ENCODE data around the gene GGT5. TPM values are rescaled to one million over a fixed set of nuclear protein-coding genes. Genes with fewer than 3 reads are reported as not detected.
"Not testable (repeated sequence)": the region's sequence is repeated elsewhere in the genome, so short reads cannot be mapped to it uniquely, and the experiment has no call there.

The GGT5 gene
- total and polyA plus RNA-seq, 4 experiments from 2014 or later = not detected

GRCh38 chr22:24273031-24273430 lies 28.1 kb upstream of the GGT5 start:
- H3K27ac Mint-ChIP-seq = peak overlapping the region in 1 of 7 donors; percentile 54
- POLR2A ChIA-PET (ENCODE audit: partially characterized antibody) = interaction anchor here (1.4 kb wide), 1 partner anchor 117 kb away, joined by 3 read pairs; no protein-coding TSS in a partner anchor
- intact Hi-C loops (cut with micrococcal nuclease); H3K9me3 ChIP-seq (ENCODE audit: control insufficient read depth in 1 of 2, low read length in 2 of 2); H3K4me3 Mint-ChIP-seq; DNase-seq; H3K36me3 Mint-ChIP-seq; H3K4me3 ChIP-seq (ENCODE audit: low read length in 2 of 2); H3K27me3 Mint-ChIP-seq; H3K27me3 ChIP-seq (ENCODE audit: insufficient read depth, low read length); H3K36me3 ChIP-seq (ENCODE audit: insufficient read depth, low read length); CTCF ChIA-PET (ENCODE audit: partially characterized antibody); H3K27ac ChIP-seq (ENCODE audit: low read depth, low read length); H3K9me3 Mint-ChIP-seq: not testable (repeated sequence)
- peaks cover 18 to 48% (median 28%) of the 10 kb centered on the region in 4 donors for H3K4me1 Mint-ChIP-seq
- peaks cover 25% of the 10 kb centered on the region for H3K4me1 ChIP-seq (ENCODE audit: insufficient read depth, low read length)

DNA sequence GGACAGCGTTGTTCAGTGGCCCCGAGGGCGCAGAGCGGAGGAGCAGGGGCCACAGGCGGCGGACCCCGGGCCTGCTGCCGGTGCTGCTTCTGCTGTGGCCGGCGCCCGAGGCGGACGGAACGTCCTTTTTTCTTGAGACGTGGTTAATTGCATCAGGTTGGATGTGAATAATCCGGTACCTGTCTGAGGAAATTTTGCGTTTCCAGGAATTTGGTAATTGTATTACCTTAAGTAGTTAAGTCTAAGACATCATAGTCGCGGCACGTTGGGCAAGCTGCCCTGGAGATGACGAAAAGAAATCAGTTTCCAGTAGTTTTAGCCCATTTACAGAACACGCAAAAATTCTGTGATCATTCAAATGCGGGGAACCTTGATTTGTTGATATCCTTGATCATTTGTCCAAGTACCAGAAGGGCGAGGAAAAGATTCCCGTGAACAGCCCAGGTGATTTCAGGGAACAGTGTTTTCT lies 26.5 kb upstream of the GGT5 start:
- DNase-seq = no peak
- POLR2A ChIA-PET (ENCODE audit: partially characterized antibody) = interaction anchor here (0.6 to 2.0 kb wide), 5 partner anchors 15 to 261 kb away, joined by 3 to 11 read pairs (median 3); partner anchors contain the start of gene ADORA2A
- intact Hi-C loops (cut with micrococcal nuclease) = no loop called here
- Mint-ChIP-seq H3K36me3 (peaks cover 0 to 3% of the 10 kb centered on the region in 2 donors), H3K4me1 (peaks cover 13 to 39% (median 22%) of the 10 kb centered on the region in 4 donors), H3K4me3 (peak overlapping the region; percentile 76 to 91 (median 88)), H3K27me3 (no peaks in the 10 kb centered on the region), H3K9me3 (no peaks in the 10 kb centered on the region), H3K27ac (peak overlapping the region in 6 of 7 donors; percentile 46 to 79 (median 66))
- Histone ChIP-seq H3K27me3 (ENCODE audit: insufficient read depth, low read length) (no peaks in the 10 kb centered on the region), H3K36me3 (ENCODE audit: insufficient read depth, low read length) (no peaks in the 10 kb centered on the region), H3K27ac (ENCODE audit: low read depth, low read length) (peak overlapping the region; percentile 86), H3K9me3 (ENCODE audit: control insufficient read depth in 1 of 2, low read length in 2 of 2) (no peaks in the 10 kb centered on the region), H3K4me3 (ENCODE audit: low read length in 2 of 2) (peak overlapping the region; percentile 52 to 87), H3K4me1 (ENCODE audit: insufficient read depth, low read length) (peaks cover 25% of the 10 kb centered on the region)
- CTCF ChIA-PET (ENCODE audit: partially characterized antibody) = interaction anchor here (0.6 to 1.4 kb wide), 2 partner anchors 29 to 97 kb away, joined by 3 to 4 read pairs; no protein-coding TSS in a partner anchor

DNA sequence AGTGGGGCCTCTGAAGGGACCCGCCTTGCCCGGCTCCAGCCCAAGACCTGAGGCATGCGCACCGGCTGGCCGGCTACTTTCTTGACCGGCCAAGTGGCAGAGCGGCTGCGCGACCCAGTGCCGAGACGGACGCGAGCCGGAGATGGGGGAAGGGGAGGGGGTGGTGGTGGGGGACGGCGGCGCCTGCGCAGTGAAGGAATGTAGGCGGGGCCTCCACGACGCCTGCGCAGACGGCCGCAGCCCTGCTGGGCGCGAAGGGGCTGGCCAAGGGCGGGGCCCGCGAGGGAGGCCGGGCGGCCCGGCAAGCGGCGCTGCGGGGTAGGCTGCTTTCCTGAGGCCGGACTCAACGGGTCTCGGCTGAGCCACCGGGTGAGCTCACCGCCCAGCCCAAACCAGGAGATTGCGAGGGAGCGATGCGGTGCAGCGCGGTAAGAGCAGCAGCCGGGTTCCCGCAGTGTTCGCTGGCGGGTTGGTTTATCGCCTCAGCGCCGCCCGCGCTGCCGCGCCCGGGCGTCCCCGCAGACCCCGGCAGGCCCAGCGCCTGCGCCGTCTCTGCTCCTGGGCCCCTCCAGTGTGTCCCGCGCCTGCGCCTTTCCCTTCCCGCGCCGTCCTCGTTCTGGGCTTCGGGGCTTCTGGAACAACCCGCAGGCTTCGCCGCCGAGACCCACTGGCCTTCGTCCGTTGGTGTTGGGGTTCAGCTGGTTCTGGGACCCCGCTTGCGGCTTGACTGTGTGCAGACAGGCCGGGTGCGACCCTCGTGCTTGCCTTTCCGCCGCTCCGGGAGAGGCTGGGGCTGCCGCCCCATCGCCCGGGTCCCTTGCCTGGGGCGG lies 25.9 kb upstream of the GGT5 start, which contains the start of gene SPECC1L:
SPECC1L (plus strand) TSS at position 276 of the 830 bp plus-strand sequence. CDS start 31,401 bp downstream, outside the sequence.
- Mint-ChIP-seq H3K9me3 (no peaks in the 10 kb centered on the region), H3K4me1 (peaks cover 13 to 39% (median 22%) of the 10 kb centered on the region in 4 donors), H3K36me3 (peaks cover 0 to 3% of the 10 kb centered on the region in 2 donors), H3K27me3 (no peaks in the 10 kb centered on the region), H3K4me3 (peak within 1 kb of the TSS; percentile 87 to 98 (median 90)), H3K27ac (peak within 1 kb of the TSS; percentile 82 to 92 (median 90))
- H3K4me1 ChIP-seq (ENCODE audit: insufficient read depth, low read length) = peaks cover 25% of the 10 kb centered on the region
- peak within 1 kb of the TSS; percentile 52 to 87 for H3K4me3 ChIP-seq (ENCODE audit: low read length in 2 of 2)
- peak within 1 kb of the TSS; percentile 86 for H3K27ac ChIP-seq (ENCODE audit: low read depth, low read length)
- POLR2A ChIA-PET (ENCODE audit: partially characterized antibody) = interaction anchor here (0.6 to 2.0 kb wide), 5 partner anchors 19 to 357 kb away, joined by 3 to 11 read pairs (median 3); partner anchors contain the start of gene ADORA2A
- H3K9me3 ChIP-seq (ENCODE audit: control insufficient read depth in 1 of 2, low read length in 2 of 2) = no peaks in the 10 kb centered on the region
- CTCF ChIA-PET (ENCODE audit: partially characterized antibody) = interaction anchor here (1.4 kb wide), 1 partner anchor 28 kb away, joined by 4 read pairs; no protein-coding TSS in a partner anchor
- DNase-seq = peak; percentile 89 to 92 (median 90)
- H3K36me3 ChIP-seq (ENCODE audit: insufficient read depth, low read length) = no peaks in the 10 kb centered on the region
- no peaks in the 10 kb centered on the region for H3K27me3 ChIP-seq (ENCODE audit: insufficient read depth, low read length)
- intact Hi-C loops (cut with micrococcal nuclease) = no loop called here

DNA sequence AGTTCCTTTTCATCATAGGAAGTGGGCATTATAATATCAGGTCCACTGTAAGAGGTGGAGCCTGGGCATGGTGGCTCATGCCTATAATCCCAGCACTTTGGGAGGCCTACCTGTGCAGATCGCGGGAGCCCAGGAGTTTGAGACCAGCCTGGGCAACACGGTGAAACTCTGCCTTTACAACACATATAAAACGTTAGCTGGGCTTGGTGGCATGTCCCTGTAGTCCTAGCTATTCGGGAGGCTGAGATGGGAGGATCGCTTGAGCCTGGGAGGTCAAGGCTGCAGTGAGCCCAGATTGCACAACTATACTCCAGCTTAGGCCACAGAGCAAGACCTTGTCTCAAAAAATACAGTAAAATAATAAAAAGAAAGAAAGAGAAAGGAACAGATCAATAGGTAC lies 21.6 kb upstream of the GGT5 start:
- H3K4me1 ChIP-seq (ENCODE audit: insufficient read depth, low read length); H3K27ac ChIP-seq (ENCODE audit: low read depth, low read length); H3K9me3 ChIP-seq (ENCODE audit: control insufficient read depth in 1 of 2, low read length in 2 of 2); H3K27me3 Mint-ChIP-seq; DNase-seq; H3K36me3 Mint-ChIP-seq; intact Hi-C loops (cut with micrococcal nuclease); H3K36me3 ChIP-seq (ENCODE audit: insufficient read depth, low read length); H3K27me3 ChIP-seq (ENCODE audit: insufficient read depth, low read length); H3K9me3 Mint-ChIP-seq; H3K4me3 ChIP-seq (ENCODE audit: low read length in 2 of 2); H3K4me3 Mint-ChIP-seq; H3K4me1 Mint-ChIP-seq; POLR2A ChIA-PET (ENCODE audit: partially characterized antibody); CTCF ChIA-PET (ENCODE audit: partially characterized antibody): not testable (repeated sequence)
- peak overlapping the region in 1 of 7 donors; percentile 46 for H3K27ac Mint-ChIP-seq

DNA sequence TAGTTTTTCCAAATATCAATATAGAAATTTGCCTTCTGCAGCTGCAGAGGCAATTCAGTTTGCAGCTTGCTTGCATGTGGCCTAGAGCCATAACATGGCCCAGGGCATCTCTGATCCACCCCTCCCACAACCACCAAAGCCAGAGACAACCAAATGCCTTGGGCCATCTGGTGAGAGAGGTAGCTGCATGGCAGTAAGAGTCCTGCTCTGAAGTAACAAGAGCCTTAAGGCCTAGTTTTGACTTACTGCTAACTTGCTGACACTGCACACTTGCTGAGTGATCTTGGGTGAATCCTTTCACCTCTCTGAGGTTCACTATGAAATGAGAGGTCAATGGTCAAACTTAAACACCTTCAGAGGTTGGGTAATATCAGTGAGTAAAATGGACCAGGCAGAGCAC lies 20.9 kb upstream of the GGT5 start:
- H3K9me3 Mint-ChIP-seq = no peaks in the 10 kb centered on the region
- no peaks in the 10 kb centered on the region for H3K36me3 Mint-ChIP-seq
- intact Hi-C loops (cut with micrococcal nuclease) = no loop called here
- no peaks in the 10 kb centered on the region for H3K27me3 Mint-ChIP-seq
- DNase-seq = no peak
- H3K4me3 ChIP-seq (ENCODE audit: low read length in 2 of 2) = no peak overlapping the region
- no peak overlapping the region for H3K4me3 Mint-ChIP-seq
- no peaks in the 10 kb centered on the region for H3K27me3 ChIP-seq (ENCODE audit: insufficient read depth, low read length)
- peaks cover 0 to 2% (median under 1%) of the 10 kb centered on the region in 4 donors for H3K4me1 Mint-ChIP-seq
- no peaks in the 10 kb centered on the region for H3K9me3 ChIP-seq (ENCODE audit: control insufficient read depth in 1 of 2, low read length in 2 of 2)
- ChIA-PET CTCF (ENCODE audit: partially characterized antibody) (no interaction called here), POLR2A (ENCODE audit: partially characterized antibody) (no interaction called here)
- no peak overlapping the region for H3K27ac ChIP-seq (ENCODE audit: low read depth, low read length)
- no peaks in the 10 kb centered on the region for H3K36me3 ChIP-seq (ENCODE audit: insufficient read depth, low read length)
- H3K27ac Mint-ChIP-seq = no peak overlapping the region
- no peaks in the 10 kb centered on the region for H3K4me1 ChIP-seq (ENCODE audit: insufficient read depth, low read length)

DNA sequence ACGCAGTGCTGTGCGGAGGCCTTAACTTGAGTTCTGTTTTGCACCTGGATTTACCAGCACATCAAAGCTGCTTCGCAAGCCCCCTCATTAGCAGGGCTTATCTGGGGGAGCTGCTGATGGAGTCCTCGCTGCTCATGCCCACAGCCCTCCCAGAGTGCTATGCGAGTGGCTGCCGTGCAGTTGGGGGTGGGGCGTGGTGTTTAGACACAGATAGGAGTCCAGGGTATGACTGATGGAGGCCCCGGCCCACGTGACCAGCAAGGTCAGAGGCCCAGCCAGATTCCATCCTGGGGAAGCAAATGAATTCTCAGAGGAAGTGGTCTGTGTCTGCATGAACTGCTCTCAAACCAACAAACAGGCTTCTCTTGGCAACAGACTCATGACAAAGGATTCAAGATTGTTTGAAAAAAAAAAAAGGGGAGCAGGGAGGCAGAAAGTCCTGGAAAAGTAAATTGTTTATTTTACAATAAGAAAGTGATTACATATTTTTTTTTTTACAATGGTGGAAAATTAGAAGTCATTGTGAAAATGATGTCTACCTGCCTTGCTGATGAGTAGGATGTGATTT lies 19.5 kb upstream of the GGT5 start:
- H3K4me1 Mint-ChIP-seq; H3K36me3 ChIP-seq (ENCODE audit: insufficient read depth, low read length); H3K27me3 ChIP-seq (ENCODE audit: insufficient read depth, low read length); H3K4me3 ChIP-seq (ENCODE audit: low read length in 2 of 2); H3K27me3 Mint-ChIP-seq; intact Hi-C loops (cut with micrococcal nuclease); DNase-seq; H3K4me1 ChIP-seq (ENCODE audit: insufficient read depth, low read length); H3K9me3 ChIP-seq (ENCODE audit: control insufficient read depth in 1 of 2, low read length in 2 of 2); H3K9me3 Mint-ChIP-seq; H3K4me3 Mint-ChIP-seq; H3K36me3 Mint-ChIP-seq; POLR2A ChIA-PET (ENCODE audit: partially characterized antibody); H3K27ac ChIP-seq (ENCODE audit: low read depth, low read length); CTCF ChIA-PET (ENCODE audit: partially characterized antibody): not testable (repeated sequence)
- peak overlapping the region in 1 of 7 donors; percentile 8 for H3K27ac Mint-ChIP-seq

- intact Hi-C loops (cut with micrococcal nuclease); H3K36me3 Mint-ChIP-seq; H3K9me3 ChIP-seq (ENCODE audit: control insufficient read depth in 1 of 2, low read length in 2 of 2); H3K27me3 ChIP-seq (ENCODE audit: insufficient read depth, low read length); H3K27ac ChIP-seq (ENCODE audit: low read depth, low read length); H3K4me3 ChIP-seq (ENCODE audit: low read length in 2 of 2); CTCF ChIA-PET (ENCODE audit: partially characterized antibody); H3K9me3 Mint-ChIP-seq; H3K27ac Mint-ChIP-seq; H3K4me1 Mint-ChIP-seq; H3K4me1 ChIP-seq (ENCODE audit: insufficient read depth, low read length); POLR2A ChIA-PET (ENCODE audit: partially characterized antibody); H3K27me3 Mint-ChIP-seq; DNase-seq; H3K4me3 Mint-ChIP-seq; H3K36me3 ChIP-seq (ENCODE audit: insufficient read depth, low read length): not testable (repeated sequence)
Measured at GRCh38 chr22:24263479-24263878, 18.6 kb upstream of the GGT5 start.
